GM18868 (cell line): Measurements from ENCODE around the gene REST.
"Not testable (repeated sequence)": the region's sequence is repeated elsewhere in the genome, so short reads cannot be mapped to it uniquely, and the experiment has no call there.

ENCODE experiments used
- ATAC-seq: cut with Tn5 transposase; IDR thresholded peaks from one replicate; pipeline ENCODE4 v1.9.1; 2021; ENCODE audit warnings: mild to moderate bottlenecking, moderate library complexity; ENCODE audit not compliant: unreplicated experiment

Gene REST

GRCh38 chr4:56907489-56908205 lies at the start of gene REST:
Gene REST (plus strand): TSS chr4:56907900. CDS start chr4:56910639, 2,739 bp downstream.
- ATAC-seq: peak; percentile 56

GRCh38 chr4:56859841-56860240 lies 47.9 kb upstream of the REST start:
- ATAC-seq: peak; percentile 73

GRCh38 chr4:56860781-56861180 lies 46.9 kb upstream of the REST start:
- peak; percentile 35 for ATAC-seq

GRCh38 chr4:56861360-56861759 lies 46.3 kb upstream of the REST start:
- no peak for ATAC-seq

GRCh38 chr4:56863441-56864139 lies 44.1 kb upstream of the REST start:
- ATAC-seq: peak; percentile 44

- ATAC-seq: no peak
Measured at GRCh38 chr4:56870946-56871345, 36.8 kb upstream of the REST start.

- no peak for ATAC-seq
Measured at GRCh38 chr4:56871371-56871866, 36.3 kb upstream of the REST start.

GRCh38 chr4:56874166-56874565 lies 33.5 kb upstream of the REST start:
- ATAC-seq: no peak

GRCh38 chr4:56874923-56875322 lies 32.8 kb upstream of the REST start:
- no peak for ATAC-seq

GRCh38 chr4:56876264-56876663 lies 31.4 kb upstream of the REST start:
- ATAC-seq: no peak

GRCh38 chr4:56879996-56880395 lies 27.7 kb upstream of the REST start:
- ATAC-seq: no peak

- ATAC-seq: no peak
Measured at GRCh38 chr4:56880572-56880971, 27.1 kb upstream of the REST start.

- not testable (repeated sequence) for ATAC-seq
Measured at GRCh38 chr4:56884511-56884910, 23.2 kb upstream of the REST start.

- ATAC-seq: no peak
Measured at GRCh38 chr4:56892691-56893090, 15.0 kb upstream of the REST start.

- not testable (repeated sequence) for ATAC-seq
Measured at GRCh38 chr4:56897842-56898241, 9.9 kb upstream of the REST start.

- not testable (repeated sequence) for ATAC-seq
Measured at GRCh38 chr4:56900186-56900585, 7.5 kb upstream of the REST start.

- ATAC-seq: no peak
Measured at GRCh38 chr4:56902703-56903102, 5.0 kb upstream of the REST start.

- no peak for ATAC-seq
Measured at GRCh38 chr4:56905796-56906195, 1.9 kb upstream of the REST start.

GRCh38 chr4:56906489-56907393 lies 959 bp upstream of the REST start:
- ATAC-seq: no peak

GRCh38 chr4:56908206-56909085 lies 746 bp downstream of the REST start:
- ATAC-seq: peak; percentile 62
